H9 (cell line): ENCODE data around the gene FBXO28. TPM values are rescaled to one million over a fixed set of nuclear protein-coding genes. Genes with fewer than 3 reads are reported as not detected.
"Not testable (repeated sequence)": the region's sequence is repeated elsewhere in the genome, so short reads cannot be mapped to it uniquely, and the experiment has no call there.

Experiments
- DNase-seq: peaks from one replicate; pipeline ENCODE4 v3.0.0-alpha.2; 2017
- H2AFZ ChIP-seq: one replicate; pipeline ENCODE4 v1.6.1; 2013; ENCODE audit warnings: mild to moderate bottlenecking, low read length, control low read depth, moderate library complexity
- H2AK5ac ChIP-seq: 2 replicates; pipeline ENCODE4 v1.6.1; 2013; ENCODE audit warnings: low read length, control low read depth, mixed read lengths; ENCODE audit not compliant: insufficient read length
- H2BK120ac ChIP-seq: one replicate; pipeline ENCODE4 v1.6.1; 2013; ENCODE audit warnings: low read depth, mild to moderate bottlenecking, low read length, control low read depth, inconsistent platforms; ENCODE audit not compliant: poor library complexity, severe bottlenecking
- H2BK12ac ChIP-seq: 2 replicates; pipeline ENCODE4 v1.6.1; 2013; ENCODE audit warnings: low read length, control low read depth, mixed read lengths, low read depth; ENCODE audit not compliant: insufficient read length
- H2BK15ac ChIP-seq: 2 replicates; pipeline ENCODE4 v1.6.1; 2013; ENCODE audit warnings: low read depth, low read length, control low read depth
- H2BK20ac ChIP-seq: one replicate; pipeline ENCODE4 v1.6.1; 2013; ENCODE audit warnings: low read depth, mild to moderate bottlenecking, low read length, control low read depth, inconsistent platforms; ENCODE audit not compliant: poor library complexity, severe bottlenecking
- H2BK5ac ChIP-seq: 2 replicates; pipeline ENCODE4 v1.6.1; 2013; ENCODE audit warnings: low read length, control low read depth, mixed read lengths; ENCODE audit not compliant: insufficient read length
- H3K14ac ChIP-seq: 2 replicates; pipeline ENCODE4 v1.6.1; 2013; ENCODE audit warnings: low read length, control low read depth; ENCODE audit not compliant: insufficient read depth
- H3K18ac ChIP-seq: 2 replicates; pipeline ENCODE4 v1.6.1; 2013; ENCODE audit warnings: low read depth, mild to moderate bottlenecking, mixed read lengths, low read length, control low read depth; ENCODE audit not compliant: insufficient read length
- H3K23ac ChIP-seq: 2 replicates; pipeline ENCODE4 v1.6.1; 2013; ENCODE audit warnings: low read length, control low read depth, mixed read lengths, low read depth; ENCODE audit not compliant: insufficient read length
- H3K23me2 ChIP-seq: 2 replicates; pipeline ENCODE4 v1.6.1; 2013; ENCODE audit warnings: low read depth, mild to moderate bottlenecking, mixed read lengths, low read length, control low read depth; ENCODE audit not compliant: insufficient read length, poor library complexity, severe bottlenecking
- H3K27ac ChIP-seq: 2 replicates; pipeline ENCODE4 v1.5.1; 2013; ENCODE audit warnings: low read length, control low read depth, mixed read lengths, low read depth; ENCODE audit not compliant: insufficient read length
- H3K27me3 ChIP-seq: 2 replicates; pipeline ENCODE4 v1.6.1; 2013; ENCODE audit warnings: low read length, control low read depth, inconsistent platforms; ENCODE audit not compliant: insufficient read depth
- H3K4ac ChIP-seq: 2 replicates; pipeline ENCODE4 v1.6.1; 2013; ENCODE audit warnings: low read depth, mild to moderate bottlenecking, control low read depth, inconsistent platforms, low read length, moderate library complexity
- H3K4me1 ChIP-seq: 2 replicates; pipeline ENCODE4 v1.6.1; 2013; ENCODE audit warnings: low read length, control low read depth, inconsistent platforms; ENCODE audit not compliant: insufficient read depth
- H3K4me2 ChIP-seq: 2 replicates; pipeline ENCODE4 v1.6.1; 2013; ENCODE audit warnings: low read length, control low read depth, mixed read lengths; ENCODE audit not compliant: insufficient read length, insufficient read depth
- H3K56ac ChIP-seq: 2 replicates; pipeline ENCODE4 v1.6.1; 2013; ENCODE audit warnings: low read depth, mild to moderate bottlenecking, mixed read lengths, low read length, control low read depth; ENCODE audit not compliant: insufficient read length
- H3K79me1 ChIP-seq: 2 replicates; pipeline ENCODE4 v1.6.1; 2013; ENCODE audit warnings: low read depth, mild to moderate bottlenecking, moderate library complexity, low read length, control low read depth, inconsistent platforms; ENCODE audit not compliant: insufficient read depth, poor library complexity, severe bottlenecking
- H3K79me2 ChIP-seq: 2 replicates; pipeline ENCODE4 v1.6.1; 2013; ENCODE audit warnings: low read length, control low read depth, inconsistent platforms; ENCODE audit not compliant: insufficient read depth
- H3K9ac ChIP-seq: 2 replicates; pipeline ENCODE4 v1.6.1; 2013; ENCODE audit warnings: low read length, control low read depth, mixed read lengths; ENCODE audit not compliant: insufficient read length; ENCODE audit errors: extremely low read depth
- H3K9me3 ChIP-seq: one replicate; pipeline ENCODE4 v1.6.1; 2013; ENCODE audit warnings: low read depth, low read length, inconsistent platforms; ENCODE audit not compliant: control insufficient read depth
- H3T11ph ChIP-seq: one replicate; pipeline ENCODE4 v1.6.1; 2013; ENCODE audit warnings: mild to moderate bottlenecking, low read length, control low read depth, inconsistent platforms
- H4K20me1 ChIP-seq: one replicate; pipeline ENCODE4 v1.6.1; 2013; ENCODE audit not compliant: control insufficient read depth, insufficient read length, insufficient read depth
- H4K5ac ChIP-seq: 2 replicates; pipeline ENCODE4 v1.6.1; 2013; ENCODE audit warnings: low read depth, mild to moderate bottlenecking, mixed read lengths, low read length, control low read depth; ENCODE audit not compliant: insufficient read length
- H4K8ac ChIP-seq: replicated peaks from 2 replicates; pipeline ENCODE4 v1.6.1; 2013; ENCODE audit warnings: low read length, control low read depth, mixed read lengths, low read depth; ENCODE audit not compliant: insufficient read length
- H4K91ac ChIP-seq: 2 replicates; pipeline ENCODE4 v1.6.1; 2013; ENCODE audit warnings: low read depth, mild to moderate bottlenecking, moderate library complexity, mixed read lengths, low read length, control low read depth; ENCODE audit not compliant: insufficient read length
- H3K27ac Mint-ChIP-seq, 3 experiments: 2 replicates in 2 of 3; 3 replicates in 1 of 3; pipeline ENCODE4 v1.8.0; 2020 to 2021; ENCODE audit warnings: mixed read lengths in 3 of 3, mild to moderate bottlenecking in 1 of 3, moderate library complexity in 1 of 3
- H3K27me3 Mint-ChIP-seq: 2 replicates; pipeline ENCODE4 v1.8.0; 2021; ENCODE audit warnings: low read depth, mild to moderate bottlenecking, moderate library complexity, mixed read lengths
- H3K36me3 Mint-ChIP-seq, 3 experiments: 2 replicates in 2 of 3; 3 replicates in 1 of 3; pipeline ENCODE4 v1.8.0; 2020 to 2021; ENCODE audit warnings: low read depth in 3 of 3, mixed read lengths in 3 of 3; ENCODE audit not compliant: insufficient read depth in 1 of 3
- H3K4me1 Mint-ChIP-seq, 2 experiments: 2 replicates each; pipeline ENCODE4 v1.8.0; 2020; ENCODE audit warnings: mixed read lengths in 2 of 2
- H3K4me3 Mint-ChIP-seq, 2 experiments: 2 replicates in 1 of 2; 3 replicates in 1 of 2; pipeline ENCODE4 v1.8.0; 2020 to 2021; ENCODE audit warnings: mild to moderate bottlenecking in 2 of 2, mixed read lengths in 2 of 2, moderate library complexity in 1 of 2
- H3K9me3 Mint-ChIP-seq, 2 experiments: 2 replicates in 1 of 2; 3 replicates in 1 of 2; pipeline ENCODE4 v1.8.0; 2020; ENCODE audit warnings: mild to moderate bottlenecking in 2 of 2, mixed read lengths in 2 of 2, moderate library complexity in 1 of 2
- CTCF ChIP-seq: fragments of 200-600 bp; sonication (generic); conservative IDR thresholded peaks from 3 replicates; pipeline ENCODE4 v1.8.0; 2021; ENCODE audit warnings: antibody characterized with exemption, mild to moderate bottlenecking
- WGBS: extraction: QIAGEN DNeasy Blood & Tissue Kit; methylation state at CpG from one replicate; pipeline ENCODE4 v1.1.7; 2013; ENCODE audit warnings: missing lambda C conversion rate, low lambda C conversion rate, mixed read lengths; ENCODE audit not compliant: insufficient read length; ENCODE audit errors: extremely low coverage; 5-methylcytosine and 5-hydroxymethylcytosine counted together
- total RNA-seq: library from RNA; stranded (reverse); gene quantifications from 2 replicates; pipeline ENCODE4 v1.2.1, GENCODE V29; 2021

Gene FBXO28
- total RNA-seq, 1 experiment from 2014 or later, result 55.0 TPM

- Histone ChIP-seq H2BK15ac (no peak overlapping the region), H3K14ac (no peak overlapping the region), H2BK5ac (no peak overlapping the region), H4K5ac (no peak overlapping the region), H2AFZ (no peak overlapping the region), H4K20me1 (no peaks in the 10 kb centered on the region), H3K18ac (no peak overlapping the region), H3K4ac (no peak overlapping the region), H2AK5ac (no peak overlapping the region), H2BK12ac (no peak overlapping the region), H3K4me1 (peaks cover 3% of the 10 kb centered on the region; the same call in 1 of the 2 replicates), H3K79me1 (no peaks in the 10 kb centered on the region), H2BK120ac (no peak overlapping the region), H3K79me2 (no peaks in the 10 kb centered on the region), H3K9ac (no peak overlapping the region), H4K8ac (no peak overlapping the region), H3K9me3 (no peaks in the 10 kb centered on the region), H3T11ph (no peak overlapping the region), H3K27me3 (no peaks in the 10 kb centered on the region), H3K27ac (no peak overlapping the region), H3K23me2 (no peaks in the 10 kb centered on the region), H3K56ac (no peak overlapping the region), H3K4me2 (no peak overlapping the region), H3K23ac (no peak overlapping the region), H2BK20ac (no peak overlapping the region), H4K91ac (no peak overlapping the region)
- Mint-ChIP-seq H3K36me3 (no peaks in the 10 kb centered on the region), H3K4me1 (peaks cover 20 to 35% of the 10 kb centered on the region in 2 experiments), H3K27me3 (no peaks in the 10 kb centered on the region), H3K4me3 (no peak overlapping the region), H3K27ac (peak overlapping the region; percentile 41 to 72 (median 45); a peak in 3 of 7 replicates), H3K9me3 (no peaks in the 10 kb centered on the region)
- DNase-seq, result no peak
- WGBS, result no CpG with 5 or more reads among the region's 4 CpGs
- no peak for TF ChIP-seq CTCF
Observed at GRCh38 chr1:224205438-224205840, 91.5 kb downstream of the FBXO28 start.

GRCh38 chr1:224205931-224206538 lies 92.1 kb downstream of the FBXO28 start:
- not testable (repeated sequence) for H4K8ac ChIP-seq, H3K4me2 ChIP-seq, H4K5ac ChIP-seq, H3T11ph ChIP-seq, H3K27me3 ChIP-seq, H3K23me2 ChIP-seq, H2BK20ac ChIP-seq, H3K14ac ChIP-seq, H3K23ac ChIP-seq, H3K36me3 Mint-ChIP-seq, H2AFZ ChIP-seq, H3K56ac ChIP-seq, H2BK120ac ChIP-seq, H3K9ac ChIP-seq, H2BK12ac ChIP-seq, H2BK15ac ChIP-seq, H3K79me2 ChIP-seq, H3K18ac ChIP-seq, H3K27me3 Mint-ChIP-seq, H3K9me3 Mint-ChIP-seq, H3K27ac ChIP-seq, H3K4me1 ChIP-seq, H3K4ac ChIP-seq, H3K4me3 Mint-ChIP-seq, H4K91ac ChIP-seq, H2BK5ac ChIP-seq, H3K79me1 ChIP-seq, H2AK5ac ChIP-seq, DNase-seq, H4K20me1 ChIP-seq, H3K9me3 ChIP-seq
- Mint-ChIP-seq H3K4me1 (peaks cover 20 to 35% of the 10 kb centered on the region in 2 experiments), H3K27ac (peak overlapping the region in 2 of 3 experiments; percentile 41 to 45; a peak in 2 of 7 replicates)
- no CpG with 5 or more reads among the region's 10 CpGs for WGBS
